HCT116 (cell line): ENCODE results near the gene MAPKAP1. TPM values are rescaled to one million over a fixed set of nuclear protein-coding genes. Genes with fewer than 3 reads are reported as not detected.

ENCODE experiments used
- ATAC-seq: fragments of 200-7000 bp; cut with Tn5 transposase; 2 replicates; pipeline ENCODE4 v1.9.1; 2020; ENCODE audit warnings: mild to moderate bottlenecking, moderate library complexity
- BruUV-seq: library from RNA; stranded (reverse); fragments of 400-500 nt; replicated peaks from 2 replicates; lab custom pipeline; 2021; lab: Mats Ljungman, UMichigan
- CTCF ChIA-PET: fragments of 300-600 bp; sonication (Branson Sonifier 250); formaldehyde crosslinking; loops from one replicate; lab custom pipeline; 2021; ENCODE audit warnings: antibody characterized with exemption; lab: Charles Lee
- POLR2A ChIA-PET: fragments of 300-600, 350-600 bp; sonication (Branson Sonifier 250); formaldehyde crosslinking; loops from one replicate; lab custom pipeline; 2021; ENCODE audit warnings: antibody characterized with exemption; lab: Charles Lee
- RAD21 ChIA-PET, 2 experiments: fragments of 300-600 bp; sonication (Branson Sonifier 250); formaldehyde crosslinking; loops; one replicate each; lab custom pipeline; 2023; ENCODE audit warnings: low total read pairs in 2 of 2; ENCODE audit not compliant: uncharacterized antibody in 2 of 2, unreplicated experiment in 2 of 2, low non-redundant PET in 1 of 2; lab: Charles Lee
- DNase-seq: peaks from one replicate; pipeline ENCODE4 v3.0.0-alpha.2; 2010; ENCODE audit warnings: low read depth, low spot score
- H2AFZ ChIP-seq: fragments of 200-600 bp; shearing (Covaris generic), sonication (generic); 2 replicates; pipeline ENCODE4 v1.6.1; 2017; ENCODE audit warnings: low read depth, mixed run types, mixed read lengths, antibody characterized with exemption, low read length; ENCODE audit not compliant: poor library complexity, severe bottlenecking
- H3K27ac ChIP-seq: 2 replicates; pipeline ENCODE4 v1.5.1; 2012; ENCODE audit warnings: low read depth, low read length
- H3K27me3 ChIP-seq: fragments of 200-600 bp; sonication (generic); 2 replicates; pipeline ENCODE4 v1.6.1; 2016; ENCODE audit warnings: mixed run types, low read length, mixed read lengths; ENCODE audit not compliant: insufficient read depth
- H3K36me3 ChIP-seq, 2 experiments: fragments of 200-500 bp in 1 of 2; fragments of 200-600 bp in 1 of 2; sonication (Bioruptor generic) in 1 of 2; sonication (generic) in 1 of 2; 2 replicates each; pipeline versions ENCODE4 v1.5.1 to v1.6.1; 2014 to 2016; ENCODE audit warnings: low read length in 2 of 2, inconsistent platforms in 1 of 2, mixed read lengths in 1 of 2, mixed run types in 1 of 2; ENCODE audit not compliant: insufficient read depth in 2 of 2, control insufficient read depth in 1 of 2
- H3K4me1 ChIP-seq, 2 experiments: fragments of 200-600 bp in 1 of 2; sonication (generic) in 1 of 2; 2 replicates each; pipeline versions ENCODE4 v1.5.1 to v1.6.1; 2012 to 2017; ENCODE audit warnings: low read length in 2 of 2, inconsistent platforms in 1 of 2, mild to moderate bottlenecking in 1 of 2, mixed read lengths in 1 of 2, mixed run types in 1 of 2, moderate library complexity in 1 of 2; ENCODE audit not compliant: insufficient read depth in 2 of 2, control insufficient read depth in 1 of 2
- H3K4me2 ChIP-seq: fragments of 200-600 bp; sonication (generic); 2 replicates; pipeline ENCODE4 v1.6.1; 2017; ENCODE audit warnings: mixed run types, low read length, mixed read lengths
- H3K4me3 ChIP-seq, 2 experiments: fragments of 200-600 bp in 1 of 2; sonication (generic) in 1 of 2; replicated peaks in 1 of 2; 2 replicates each; pipeline ENCODE4 v1.5.1; 2011 to 2016; ENCODE audit warnings: low read length in 2 of 2, control low read depth in 1 of 2, low read depth in 1 of 2, mild to moderate bottlenecking in 1 of 2, mixed read lengths in 1 of 2, mixed run types in 1 of 2
- H3K79me2 ChIP-seq: fragments of 200-600 bp; sonication (generic); 2 replicates; pipeline ENCODE4 v1.6.1; 2017; ENCODE audit warnings: mild to moderate bottlenecking, mixed run types, low read length, moderate library complexity, mixed read lengths; ENCODE audit not compliant: insufficient read depth
- H3K9ac ChIP-seq: fragments of 200-600 bp; sonication (generic); 2 replicates; pipeline ENCODE4 v1.6.1; 2016; ENCODE audit warnings: low read length, mixed read lengths
- H3K9me2 ChIP-seq: fragments of 200-600 bp; sonication (generic), shearing (Covaris generic); 2 replicates; pipeline ENCODE4 v1.6.1; 2017; ENCODE audit warnings: mixed run types, mild to moderate bottlenecking, moderate library complexity; ENCODE audit not compliant: insufficient read depth
- H3K9me3 ChIP-seq, 2 experiments: fragments of 200-500 bp in 1 of 2; fragments of 200-600 bp in 1 of 2; sonication (Bioruptor generic) in 1 of 2; sonication (generic) in 1 of 2; 2 replicates each; pipeline ENCODE4 v1.6.1; 2014 to 2017; ENCODE audit warnings: low read length in 2 of 2, mixed read lengths in 2 of 2, inconsistent platforms in 1 of 2, low read depth in 1 of 2, mild to moderate bottlenecking in 1 of 2, mixed run types in 1 of 2, moderate library complexity in 1 of 2; ENCODE audit not compliant: control insufficient read depth in 1 of 2, insufficient read depth in 1 of 2
- H4K20me1 ChIP-seq: fragments of 200-600 bp; sonication (generic), shearing (Covaris generic); 2 replicates; pipeline ENCODE4 v1.6.1; 2017; ENCODE audit warnings: mixed run types, mild to moderate bottlenecking, moderate library complexity; ENCODE audit not compliant: insufficient read depth
- CBX3 ChIP-seq: IDR thresholded peaks from 2 replicates; pipeline ENCODE4 v1.6.1; 2012; ENCODE audit warnings: low read depth
- CEBPB ChIP-seq: IDR thresholded peaks from 2 replicates; pipeline ENCODE4 v1.6.1; 2012; ENCODE audit warnings: low read depth
- EGR1 ChIP-seq: IDR thresholded peaks from 2 replicates; pipeline ENCODE4 v1.6.1; 2012; ENCODE audit warnings: low read depth
- EZH2 ChIP-seq: fragments of 200-600 bp; sonication (generic); IDR thresholded peaks from 2 replicates; pipeline ENCODE4 v1.6.1; 2017; ENCODE audit warnings: antibody characterized with exemption, mixed run types
- FOSL1 ChIP-seq: IDR thresholded peaks from 2 replicates; pipeline ENCODE4 v1.6.1; 2012; ENCODE audit warnings: low read depth
- JUND ChIP-seq: IDR thresholded peaks from 2 replicates; pipeline ENCODE4 v1.6.1; 2012
- POLR2A ChIP-seq: IDR thresholded peaks from 2 replicates; pipeline ENCODE4 v1.7.0; 2011; ENCODE audit warnings: borderline replicate concordance; ENCODE audit not compliant: insufficient read depth, insufficient read length; ENCODE audit errors: extremely low read depth
- RAD21 ChIP-seq: IDR thresholded peaks from 2 replicates; pipeline ENCODE4 v1.6.1; 2012; ENCODE audit warnings: low read depth, mild to moderate bottlenecking
- SIN3A ChIP-seq: IDR thresholded peaks from 2 replicates; pipeline ENCODE4 v1.6.1; 2012; ENCODE audit warnings: low read depth
- SP1 ChIP-seq: IDR thresholded peaks from 2 replicates; pipeline ENCODE4 v1.6.1; 2012; ENCODE audit warnings: low read depth
- SRF ChIP-seq: IDR thresholded peaks from 2 replicates; pipeline ENCODE4 v1.6.1; 2012; ENCODE audit warnings: low read depth
- YY1 ChIP-seq: IDR thresholded peaks from 2 replicates; pipeline ENCODE4 v1.6.1; 2011; ENCODE audit warnings: low read length, low read depth, moderate library complexity, mild to moderate bottlenecking; ENCODE audit not compliant: insufficient replicate concordance; ENCODE audit errors: extremely low read depth
- ZFX ChIP-seq: fragments of 450-650 bp; IDR thresholded peaks from 2 replicates; pipeline ENCODE4 v1.6.1; 2017
- ZNF274 ChIP-seq: fragments of 200-500 bp; sonication (Bioruptor generic); IDR thresholded peaks from 2 replicates; pipeline ENCODE4 v1.6.1; 2014; ENCODE audit warnings: mild to moderate bottlenecking, low read depth, low read length, inconsistent platforms
- intact Hi-C: fragments of 100-400 bp; cut with micrococcal nuclease; formaldehyde crosslinking; loops from 2 replicates; pipeline ENCODE4 v1.10.0; 2022
- total RNA-seq: library from RNA; stranded (reverse); gene quantifications from one replicate; pipeline ENCODE4 v1.2.1, GENCODE V29; 2021; ENCODE audit not compliant: unreplicated experiment
- TF ChIP-seq, protein P1 (sequence below): IDR thresholded peaks from 2 replicates; pipeline ENCODE4 v1.6.1; 2011; ENCODE audit warnings: mild to moderate bottlenecking, low read length, moderate library complexity; ENCODE audit not compliant: insufficient replicate concordance; ENCODE audit errors: extremely low read depth
- TF ChIP-seq, protein P2 (sequence below): IDR thresholded peaks from 2 replicates; pipeline ENCODE4 v1.6.1; 2012
- TF ChIP-seq, protein P3 (sequence below), 3 experiments: fragments of 200-600 bp in 1 of 3; sonication (generic) in 1 of 3; IDR thresholded peaks in 2 of 3; conservative IDR thresholded peaks in 1 of 3; 2 replicates each; pipeline ENCODE4 v1.5.1; 2012 to 2017; ENCODE audit warnings: low read depth in 2 of 3, low read length in 2 of 3, antibody characterized with exemption in 1 of 3, borderline replicate concordance in 1 of 3, control low read depth in 1 of 3, mild to moderate bottlenecking in 1 of 3, mixed read lengths in 1 of 3, mixed run types in 1 of 3, moderate library complexity in 1 of 3; ENCODE audit not compliant: insufficient read depth in 1 of 3

The MAPKAP1 gene
- total RNA-seq, 1 experiment from 2014 or later: 72.5 TPM

DNA sequence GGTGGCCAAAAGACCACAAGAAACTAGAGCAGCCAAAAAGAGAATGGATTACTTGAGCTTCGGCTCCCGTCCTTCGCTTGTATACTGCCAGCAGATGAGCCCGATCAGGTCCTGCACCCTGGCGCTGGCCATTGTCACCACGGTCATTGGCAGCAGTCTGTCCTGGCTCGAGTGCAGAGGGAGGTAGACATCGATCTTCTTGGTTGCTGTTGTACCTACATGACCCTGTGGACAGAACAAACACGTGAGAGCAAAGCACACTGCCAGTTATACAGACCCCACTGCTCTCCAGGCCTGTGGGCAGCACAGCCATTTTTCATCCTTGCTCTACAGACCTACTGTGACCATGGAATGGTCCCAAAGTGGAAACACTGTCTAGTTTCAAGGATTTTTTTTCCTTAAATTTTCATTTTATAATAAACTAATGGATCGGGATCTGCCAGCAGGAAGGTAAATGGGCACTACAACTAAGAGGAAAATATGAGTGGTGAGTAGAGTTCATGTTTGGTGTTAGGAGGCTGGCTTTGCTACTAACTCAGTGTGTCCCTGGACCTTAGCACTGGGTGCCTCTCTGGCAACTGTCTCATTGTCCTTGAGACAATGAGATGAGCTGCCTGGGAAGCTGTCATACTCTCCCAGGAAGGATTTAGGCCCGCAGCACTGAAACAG is 121.4 kb downstream of the MAPKAP1 start:
- H3K4me1 ChIP-seq: 0 out of 4 replicates have a peak, but pooled peaks cover 0 to 3% of the 10 kb centered on the region in 2 experiments
- no peak overlapping the region for H2AFZ ChIP-seq
- no peak overlapping the region for H3K4me2 ChIP-seq
- no peak for DNase-seq
- H3K36me3 ChIP-seq: no peaks in the 10 kb centered on the region
- ChIA-PET CTCF (no interaction called here), POLR2A (no interaction called here), RAD21 (no interaction called here)
- no peak for ATAC-seq
- no peaks in the 10 kb centered on the region for H3K9me3 ChIP-seq
- peaks cover 24% of the 10 kb centered on the region for H3K79me2 ChIP-seq
- BruUV-seq: no TSS peak
- H3K9me2 ChIP-seq: no peaks in the 10 kb centered on the region
- no peak overlapping the region for H3K4me3 ChIP-seq
- H3K27me3 ChIP-seq: no peaks in the 10 kb centered on the region
- no peak overlapping the region for H3K27ac ChIP-seq
- intact Hi-C loops: no loop called here
- H3K9ac ChIP-seq: no peak overlapping the region
- no peaks in the 10 kb centered on the region for H4K20me1 ChIP-seq
- no peak for TF ChIP-seq CBX3
- TF ChIP-seq CEBPB: no peak
- TF ChIP-seq FOSL1: no peak
- TF ChIP-seq SIN3A: no peak
- TF ChIP-seq ZFX: no peak
- TF ChIP-seq RAD21: no peak

DNA sequence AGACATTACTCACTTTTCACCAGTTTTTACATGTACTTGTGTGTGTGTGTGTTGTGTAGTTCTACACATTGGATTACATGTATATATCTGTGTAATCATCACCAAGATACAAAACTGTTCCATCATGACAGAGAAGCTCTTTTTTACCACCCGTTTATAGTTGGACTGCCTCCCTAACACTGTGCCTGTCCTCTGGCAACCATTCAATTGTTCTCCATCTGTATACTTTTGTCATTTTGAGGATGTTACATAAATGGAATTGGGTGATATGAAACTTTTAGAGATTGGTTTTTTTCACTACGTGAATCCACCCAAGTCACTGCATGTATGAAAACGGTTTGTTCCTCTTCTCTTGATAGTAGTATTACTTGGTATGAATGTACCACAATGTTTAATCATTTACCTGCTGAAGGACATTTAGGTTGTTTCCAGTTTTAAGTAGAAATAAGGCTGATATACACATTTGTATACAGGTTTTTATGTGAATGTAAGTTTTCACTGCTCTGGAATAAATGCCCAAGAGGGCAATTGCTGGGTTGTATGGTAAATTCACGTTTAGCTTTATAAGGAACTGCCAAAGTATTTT is 126.2 kb downstream of the MAPKAP1 start:
- Histone ChIP-seq H3K36me3 (no peaks in the 10 kb centered on the region), H3K27ac (no peak overlapping the region), H4K20me1 (no peaks in the 10 kb centered on the region), H3K4me3 (no peak overlapping the region), H2AFZ (no peak overlapping the region), H3K4me1 (no peaks in the 10 kb centered on the region), H3K79me2 (no peaks in the 10 kb centered on the region; the same call in 1 of the 2 replicates), H3K9ac (no peak overlapping the region), H3K4me2 (no peak overlapping the region), H3K9me3 (no peaks in the 10 kb centered on the region), H3K27me3 (no peaks in the 10 kb centered on the region), H3K9me2 (no peaks in the 10 kb centered on the region)
- ChIA-PET CTCF (no interaction called here), RAD21 (no interaction called here), POLR2A (no interaction called here)
- intact Hi-C loops: no loop called here
- BruUV-seq: no TSS peak
- ATAC-seq (no peak), DNase-seq (no peak)
- TF ChIP-seq RAD21: no peak
- no peak for TF ChIP-seq CBX3
- no peak for TF ChIP-seq EZH2
- no peak for TF ChIP-seq SP1
- TF ChIP-seq, protein P1, sequence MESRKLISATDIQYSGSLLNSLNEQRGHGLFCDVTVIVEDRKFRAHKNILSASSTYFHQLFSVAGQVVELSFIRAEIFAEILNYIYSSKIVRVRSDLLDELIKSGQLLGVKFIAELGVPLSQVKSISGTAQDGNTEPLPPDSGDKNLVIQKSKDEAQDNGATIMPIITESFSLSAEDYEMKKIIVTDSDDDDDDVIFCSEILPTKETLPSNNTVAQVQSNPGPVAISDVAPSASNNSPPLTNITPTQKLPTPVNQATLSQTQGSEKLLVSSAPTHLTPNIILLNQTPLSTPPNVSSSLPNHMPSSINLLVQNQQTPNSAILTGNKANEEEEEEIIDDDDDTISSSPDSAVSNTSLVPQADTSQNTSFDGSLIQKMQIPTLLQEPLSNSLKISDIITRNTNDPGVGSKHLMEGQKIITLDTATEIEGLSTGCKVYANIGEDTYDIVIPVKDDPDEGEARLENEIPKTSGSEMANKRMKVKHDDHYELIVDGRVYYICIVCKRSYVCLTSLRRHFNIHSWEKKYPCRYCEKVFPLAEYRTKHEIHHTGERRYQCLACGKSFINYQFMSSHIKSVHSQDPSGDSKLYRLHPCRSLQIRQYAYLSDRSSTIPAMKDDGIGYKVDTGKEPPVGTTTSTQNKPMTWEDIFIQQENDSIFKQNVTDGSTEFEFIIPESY: no peak
- TF ChIP-seq, protein P2, sequence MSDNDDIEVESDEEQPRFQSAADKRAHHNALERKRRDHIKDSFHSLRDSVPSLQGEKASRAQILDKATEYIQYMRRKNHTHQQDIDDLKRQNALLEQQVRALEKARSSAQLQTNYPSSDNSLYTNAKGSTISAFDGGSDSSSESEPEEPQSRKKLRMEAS: no peak
- no peak for TF ChIP-seq POLR2A
- TF ChIP-seq, protein P3, sequence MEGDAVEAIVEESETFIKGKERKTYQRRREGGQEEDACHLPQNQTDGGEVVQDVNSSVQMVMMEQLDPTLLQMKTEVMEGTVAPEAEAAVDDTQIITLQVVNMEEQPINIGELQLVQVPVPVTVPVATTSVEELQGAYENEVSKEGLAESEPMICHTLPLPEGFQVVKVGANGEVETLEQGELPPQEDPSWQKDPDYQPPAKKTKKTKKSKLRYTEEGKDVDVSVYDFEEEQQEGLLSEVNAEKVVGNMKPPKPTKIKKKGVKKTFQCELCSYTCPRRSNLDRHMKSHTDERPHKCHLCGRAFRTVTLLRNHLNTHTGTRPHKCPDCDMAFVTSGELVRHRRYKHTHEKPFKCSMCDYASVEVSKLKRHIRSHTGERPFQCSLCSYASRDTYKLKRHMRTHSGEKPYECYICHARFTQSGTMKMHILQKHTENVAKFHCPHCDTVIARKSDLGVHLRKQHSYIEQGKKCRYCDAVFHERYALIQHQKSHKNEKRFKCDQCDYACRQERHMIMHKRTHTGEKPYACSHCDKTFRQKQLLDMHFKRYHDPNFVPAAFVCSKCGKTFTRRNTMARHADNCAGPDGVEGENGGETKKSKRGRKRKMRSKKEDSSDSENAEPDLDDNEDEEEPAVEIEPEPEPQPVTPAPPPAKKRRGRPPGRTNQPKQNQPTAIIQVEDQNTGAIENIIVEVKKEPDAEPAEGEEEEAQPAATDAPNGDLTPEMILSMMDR (IDR thresholded peaks at IDR 0.05 in 2 of 3, conservative IDR thresholded peaks at IDR 0.05 in 1 of 3; ENCODE audit: borderline replicate concordance in 1 of 3, insufficient read depth in 1 of 3, low read depth in 2 of 3, low read length in 2 of 3): no peak
- no peak for TF ChIP-seq FOSL1
- no peak for TF ChIP-seq EGR1
- TF ChIP-seq YY1: no peak
- no peak for TF ChIP-seq JUND
- no peak for TF ChIP-seq SIN3A
- TF ChIP-seq ZNF274: no peak
- no peak for TF ChIP-seq ZFX
- TF ChIP-seq SRF: no peak
